Chondrocyte (in vitro differentiated cells): ENCODE data around the gene TIMM23. TPM values are rescaled to one million over a fixed set of nuclear protein-coding genes. Genes with fewer than 3 reads are reported as not detected.
A peak's percentile ranks its signal among the peaks of the same experiment; 100 is the strongest.

Experiments used
- DNase-seq: peaks from one replicate; pipeline ENCODE4 v3.0.0; 2021; ENCODE audit warnings: mixed read lengths, low spot score
- H3K27ac Mint-ChIP-seq: one replicate; pipeline ENCODE4 v1.8.0; 2021; ENCODE audit warnings: mild to moderate bottlenecking, moderate library complexity, mixed read lengths; ENCODE audit not compliant: unreplicated experiment
- H3K27me3 Mint-ChIP-seq: 2 replicates; pipeline ENCODE4 v1.8.0; 2021; ENCODE audit warnings: low read depth, mixed read lengths
- H3K36me3 Mint-ChIP-seq: 2 replicates; pipeline ENCODE4 v1.8.0; 2021; ENCODE audit warnings: low read depth, mixed read lengths
- H3K4me1 Mint-ChIP-seq: 2 replicates; pipeline ENCODE4 v1.8.0; 2021; ENCODE audit warnings: low read depth, mild to moderate bottlenecking, mixed read lengths
- H3K4me3 Mint-ChIP-seq: one replicate; pipeline ENCODE4 v1.8.0; 2021; ENCODE audit warnings: mild to moderate bottlenecking, moderate library complexity, mixed read lengths; ENCODE audit not compliant: unreplicated experiment
- H3K9me3 Mint-ChIP-seq: 2 replicates; pipeline ENCODE4 v1.8.0; 2021; ENCODE audit warnings: low read depth, mixed read lengths
- CTCF ChIP-seq: fragments of 200-600 bp; sonication (generic); IDR thresholded peaks from 2 replicates; pipeline ENCODE4 v1.5.0; 2021; ENCODE audit warnings: antibody characterized with exemption, mild to moderate bottlenecking, moderate library complexity
- total RNA-seq: library from RNA; stranded (reverse); gene quantifications from 3 replicates; pipeline ENCODE4 v1.2.1, GENCODE V29; 2021

Gene TIMM23
- total RNA-seq, 1 donor from 2014 or later: 60.2 TPM

GRCh38 chr10:46024948-46025347 lies 52.7 kb downstream of the TIMM23 start:
- DNase-seq: no peak
- Mint-ChIP-seq H3K27me3 (no peaks in the 10 kb centered on the region), H3K36me3 (no peaks in the 10 kb centered on the region), H3K9me3 (no peaks in the 10 kb centered on the region), H3K4me1 (peaks cover 79% of the 10 kb centered on the region), H3K4me3 (no peak overlapping the region), H3K27ac (peak overlapping the region; percentile 97)
- no peak for TF ChIP-seq CTCF

- no peaks in the 10 kb centered on the region for H3K9me3 Mint-ChIP-seq
- no peak overlapping the region for H3K4me3 Mint-ChIP-seq
- DNase-seq: no peak
- no peaks in the 10 kb centered on the region for H3K27me3 Mint-ChIP-seq
- TF ChIP-seq CTCF: no peak
- H3K36me3 Mint-ChIP-seq: no peaks in the 10 kb centered on the region
- peaks cover 79% of the 10 kb centered on the region for H3K4me1 Mint-ChIP-seq
- H3K27ac Mint-ChIP-seq: peak overlapping the region; percentile 57
Observed at GRCh38 chr10:46025406-46025805, 53.1 kb downstream of the TIMM23 start.

- H3K27me3 Mint-ChIP-seq: no peaks in the 10 kb centered on the region
- peaks cover 2% of the 10 kb centered on the region for H3K36me3 Mint-ChIP-seq
- H3K4me3 Mint-ChIP-seq: no peak overlapping the region
- H3K27ac Mint-ChIP-seq: peak overlapping the region; percentile 8
- peaks cover 3% of the 10 kb centered on the region for H3K9me3 Mint-ChIP-seq
- no peak for DNase-seq
- peaks cover 81% of the 10 kb centered on the region for H3K4me1 Mint-ChIP-seq
- TF ChIP-seq CTCF: no peak
Observed at GRCh38 chr10:46026106-46026505, 53.8 kb downstream of the TIMM23 start.

- peak; percentile 85 for TF ChIP-seq CTCF
- Mint-ChIP-seq H3K27ac (peak overlapping the region; percentile 97), H3K4me1 (peaks cover 63% of the 10 kb centered on the region), H3K36me3 (peaks cover 2% of the 10 kb centered on the region), H3K9me3 (peaks cover 3% of the 10 kb centered on the region), H3K4me3 (peak overlapping the region; percentile 90), H3K27me3 (no peaks in the 10 kb centered on the region)
- DNase-seq: no peak
Observed at GRCh38 chr10:46028584-46029460, 56.5 kb downstream of the TIMM23 start.

GRCh38 chr10:46029461-46030030 lies 57.3 kb downstream of the TIMM23 start:
- Mint-ChIP-seq H3K4me3 (peak overlapping the region; percentile 90), H3K36me3 (peaks cover 2% of the 10 kb centered on the region), H3K27me3 (no peaks in the 10 kb centered on the region), H3K9me3 (peaks cover 3% of the 10 kb centered on the region), H3K4me1 (peaks cover 57% of the 10 kb centered on the region), H3K27ac (peak overlapping the region; percentile 97)
- no peak for DNase-seq
- TF ChIP-seq CTCF: no peak
